HG02763 (cell line): ENCODE measurements around the gene NTRK1.

Experiments used
- ATAC-seq: cut with Tn5 transposase; IDR thresholded peaks from one replicate; pipeline ENCODE4 v1.9.1; 2021; ENCODE audit warnings: mild to moderate bottlenecking, moderate library complexity; ENCODE audit not compliant: unreplicated experiment

The NTRK1 gene

GRCh38 chr1:156836892-156837291, 23.8 kb upstream of the NTRK1 start:
- no peak for ATAC-seq

- no peak for ATAC-seq
Measured at GRCh38 chr1:156838972-156839371, 21.7 kb upstream of the NTRK1 start.

- no peak for ATAC-seq
Measured at GRCh38 chr1:156839426-156840109, 21.1 kb upstream of the NTRK1 start.

- no peak for ATAC-seq
Measured at GRCh38 chr1:156840186-156840897, 20.3 kb upstream of the NTRK1 start.

GRCh38 chr1:156840898-156841279, 19.8 kb upstream of the NTRK1 start:
- no peak for ATAC-seq

- ATAC-seq, result no peak
Measured at GRCh38 chr1:156841295-156841855, 19.3 kb upstream of the NTRK1 start.

- ATAC-seq, result no peak
Measured at GRCh38 chr1:156842618-156843300, 17.9 kb upstream of the NTRK1 start.

- ATAC-seq, result no peak
Measured at GRCh38 chr1:156844102-156844501, 16.6 kb upstream of the NTRK1 start.

GRCh38 chr1:156844638-156845037, 16.0 kb upstream of the NTRK1 start:
- no peak for ATAC-seq

- ATAC-seq, result no peak
Measured at GRCh38 chr1:156845055-156845952, 15.4 kb upstream of the NTRK1 start.

- no peak for ATAC-seq
Measured at GRCh38 chr1:156845953-156846545, 14.6 kb upstream of the NTRK1 start.

GRCh38 chr1:156846643-156847042, 14.0 kb upstream of the NTRK1 start:
- ATAC-seq, result no peak

GRCh38 chr1:156847591-156848460, 12.8 kb upstream of the NTRK1 start:
- ATAC-seq, result no peak

- no peak for ATAC-seq
Measured at GRCh38 chr1:156848461-156849150, 12.1 kb upstream of the NTRK1 start.

- no peak for ATAC-seq
Measured at GRCh38 chr1:156849151-156849496, 11.5 kb upstream of the NTRK1 start.

- no peak for ATAC-seq
Measured at GRCh38 chr1:156851779-156852417, 8.8 kb upstream of the NTRK1 start.

- ATAC-seq, result no peak
Measured at GRCh38 chr1:156852418-156852874, 8.2 kb upstream of the NTRK1 start.

GRCh38 chr1:156853761-156854160, 6.9 kb upstream of the NTRK1 start:
- no peak for ATAC-seq
